ENCODE results near the gene RNF6.
A peak's percentile ranks its signal among the peaks of the same experiment; 100 is the strongest.

Gene RNF6

DNA sequence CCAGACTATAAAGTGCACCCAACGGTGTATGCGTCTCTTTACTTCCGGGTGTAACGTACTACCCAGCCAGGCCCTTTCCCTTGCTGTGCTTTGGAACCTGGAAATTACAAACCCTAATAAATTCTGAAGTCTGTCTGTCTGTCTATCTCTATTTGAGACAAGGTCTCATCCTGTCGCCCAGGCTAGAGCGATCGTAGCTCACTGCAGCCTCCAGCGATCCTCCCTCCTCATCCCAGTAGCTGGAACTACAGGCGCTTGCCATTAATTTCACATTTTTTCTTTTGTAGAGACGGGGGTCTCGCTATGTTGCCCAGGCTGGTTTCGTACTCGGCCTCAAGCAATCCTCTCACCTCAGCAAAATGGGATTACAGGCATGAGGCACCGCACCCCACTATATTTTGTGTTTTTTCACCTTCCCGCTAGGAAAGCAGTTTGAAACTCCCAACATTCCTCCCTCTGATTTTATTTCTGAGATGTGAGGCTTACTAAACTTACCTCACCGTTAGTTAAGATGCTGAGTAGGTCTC lies 469 bp upstream of the RNF6 start:
- peak overlapping the region; percentile 96 for H3K9ac ChIP-seq (ENCODE audit: low read depth, low read length)
- H3K36me3 ChIP-seq (ENCODE audit: insufficient read depth, low read length) = peaks cover 23% of the 10 kb centered on the region
- peak overlapping the region; percentile 80 for H3K4me2 ChIP-seq (ENCODE audit: low read length)

GRCh38 chr13:26221399-26221720 lies 754 bp downstream of the RNF6 start:
- H3K27me3 ChIP-seq (ENCODE audit: control insufficient read depth, insufficient read depth, low read length) = peaks cover 5% of the 10 kb centered on the region
- peaks cover 32% of the 10 kb centered on the region for H3K36me3 ChIP-seq (ENCODE audit: insufficient read depth, low read length)
- H3K4me3 ChIP-seq (ENCODE audit: low read length) = peak overlapping the region; percentile 83
- peaks cover 17% of the 10 kb centered on the region for H3K4me1 ChIP-seq (ENCODE audit: control insufficient read depth, insufficient read depth, low read length)
- peak overlapping the region; percentile 96 for H3K9ac ChIP-seq (ENCODE audit: low read depth, low read length)
- peak overlapping the region; percentile 80 for H3K4me2 ChIP-seq (ENCODE audit: low read length)
- H3K9me3 ChIP-seq (replicated peaks; ENCODE audit: low read length) = no peaks in the 10 kb centered on the region

More for the DNA sequence above, 469 bp upstream of the RNF6 start:
- Histone ChIP-seq H3K4me1 (ENCODE audit: control insufficient read depth, insufficient read depth, low read length) (peaks cover 17% of the 10 kb centered on the region), H3K9me3 (replicated peaks; ENCODE audit: low read length) (no peaks in the 10 kb centered on the region), H3K4me3 (ENCODE audit: low read length) (peak overlapping the region; percentile 83), H3K27me3 (ENCODE audit: control insufficient read depth, insufficient read depth, low read length) (peaks cover 5% of the 10 kb centered on the region)

DNA sequence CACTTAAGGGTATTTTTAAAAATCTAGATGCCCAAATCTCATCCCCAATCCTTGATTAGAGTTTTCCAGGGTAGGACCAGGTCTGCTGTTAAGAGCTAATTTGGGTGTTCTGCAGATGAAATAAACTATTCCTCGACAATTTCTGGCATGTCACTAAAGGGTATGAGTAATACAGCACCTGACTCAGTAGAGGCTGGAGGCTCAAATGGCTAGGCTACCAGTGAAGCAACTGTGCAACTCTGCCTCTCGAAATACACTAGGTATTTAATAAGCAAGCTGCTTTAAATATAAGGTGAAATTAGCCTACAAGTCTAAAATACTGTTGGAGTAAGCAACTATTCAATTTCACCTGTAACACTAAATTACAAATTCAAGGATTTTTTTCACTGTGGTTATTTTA lies 1.5 kb downstream of the RNF6 start:
- peaks cover 17% of the 10 kb centered on the region for H3K4me1 ChIP-seq (ENCODE audit: control insufficient read depth, insufficient read depth, low read length)
- H3K9ac ChIP-seq (ENCODE audit: low read depth, low read length) = peak overlapping the region; percentile 96

GRCh38 chr13:26219726-26220125 lies 2.4 kb downstream of the RNF6 start:
- Histone ChIP-seq H3K9ac (ENCODE audit: low read depth, low read length) (no peak overlapping the region), H3K4me2 (ENCODE audit: low read length) (peak overlapping the region; percentile 80), H3K27me3 (ENCODE audit: control insufficient read depth, insufficient read depth, low read length) (no peaks in the 10 kb centered on the region), H3K4me1 (ENCODE audit: control insufficient read depth, insufficient read depth, low read length) (peaks cover 17% of the 10 kb centered on the region), H3K4me3 (ENCODE audit: low read length) (no peak overlapping the region), H3K36me3 (ENCODE audit: insufficient read depth, low read length) (peaks cover 47% of the 10 kb centered on the region), H3K9me3 (replicated peaks; ENCODE audit: low read length) (no peaks in the 10 kb centered on the region)

More for the DNA sequence above, 1.5 kb downstream of the RNF6 start:
- H3K9me3 ChIP-seq (replicated peaks; ENCODE audit: low read length) = no peaks in the 10 kb centered on the region
- H3K4me2 ChIP-seq (ENCODE audit: low read length) = peak overlapping the region; percentile 80
- peak overlapping the region; percentile 83 for H3K4me3 ChIP-seq (ENCODE audit: low read length)
- H3K27me3 ChIP-seq (ENCODE audit: control insufficient read depth, insufficient read depth, low read length) = no peaks in the 10 kb centered on the region
- peaks cover 38% of the 10 kb centered on the region for H3K36me3 ChIP-seq (ENCODE audit: insufficient read depth, low read length)

- no peak overlapping the region for H3K4me2 ChIP-seq (ENCODE audit: low read length)
- peaks cover 71% of the 10 kb centered on the region for H3K36me3 ChIP-seq (ENCODE audit: insufficient read depth, low read length)
- no peaks in the 10 kb centered on the region for H3K27me3 ChIP-seq (ENCODE audit: control insufficient read depth, insufficient read depth, low read length)
- H3K4me1 ChIP-seq (ENCODE audit: control insufficient read depth, insufficient read depth, low read length) = peaks cover 10% of the 10 kb centered on the region
- H3K9me3 ChIP-seq (replicated peaks; ENCODE audit: low read length) = no peaks in the 10 kb centered on the region
- H3K4me3 ChIP-seq (ENCODE audit: low read length) = no peak overlapping the region
- H3K9ac ChIP-seq (ENCODE audit: low read depth, low read length) = no peak overlapping the region
Observed at GRCh38 chr13:26216042-26216441, 6.1 kb downstream of the RNF6 start.

GRCh38 chr13:26213982-26214381 lies 8.1 kb downstream of the RNF6 start:
- Histone ChIP-seq H3K36me3 (ENCODE audit: insufficient read depth, low read length) (peaks cover 65% of the 10 kb centered on the region), H3K9ac (ENCODE audit: low read depth, low read length) (no peak overlapping the region), H3K27me3 (ENCODE audit: control insufficient read depth, insufficient read depth, low read length) (no peaks in the 10 kb centered on the region), H3K4me3 (ENCODE audit: low read length) (no peak overlapping the region), H3K9me3 (replicated peaks; ENCODE audit: low read length) (no peaks in the 10 kb centered on the region), H3K4me2 (ENCODE audit: low read length) (no peak overlapping the region), H3K4me1 (ENCODE audit: control insufficient read depth, insufficient read depth, low read length) (no peaks in the 10 kb centered on the region)

- H3K9ac ChIP-seq (ENCODE audit: low read depth, low read length) = no peak overlapping the region
- no peaks in the 10 kb centered on the region for H3K27me3 ChIP-seq (ENCODE audit: control insufficient read depth, insufficient read depth, low read length)
- H3K4me1 ChIP-seq (ENCODE audit: control insufficient read depth, insufficient read depth, low read length) = no peaks in the 10 kb centered on the region
- H3K36me3 ChIP-seq (ENCODE audit: insufficient read depth, low read length) = peaks cover 60% of the 10 kb centered on the region
- H3K4me3 ChIP-seq (ENCODE audit: low read length) = no peak overlapping the region
- H3K4me2 ChIP-seq (ENCODE audit: low read length) = no peak overlapping the region
- no peaks in the 10 kb centered on the region for H3K9me3 ChIP-seq (replicated peaks; ENCODE audit: low read length)
Observed at GRCh38 chr13:26213345-26213744, 8.8 kb downstream of the RNF6 start.

DNA sequence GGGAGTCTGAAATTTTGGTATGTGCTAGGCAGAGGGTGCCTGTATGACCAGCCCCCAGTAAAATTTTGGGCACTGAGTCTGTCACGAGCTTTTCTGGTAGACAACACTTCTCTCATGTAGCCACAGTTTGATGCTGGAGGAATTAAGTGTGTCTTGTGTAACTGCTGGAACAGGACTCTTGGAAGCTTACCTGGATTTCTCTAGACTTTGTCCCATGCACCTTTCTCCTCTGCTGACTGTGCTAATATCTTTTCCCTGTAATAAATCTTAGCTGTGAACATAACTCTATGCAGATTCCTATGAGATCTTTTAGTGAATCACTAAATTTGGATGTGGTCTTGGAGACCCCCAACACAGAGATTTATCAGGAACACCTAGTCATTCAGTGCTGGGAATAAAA lies 13.8 kb downstream of the RNF6 start:
- no peaks in the 10 kb centered on the region for H3K27me3 ChIP-seq (ENCODE audit: control insufficient read depth, insufficient read depth, low read length)
- H3K9ac ChIP-seq (ENCODE audit: low read depth, low read length) = no peak overlapping the region
- H3K4me3 ChIP-seq (ENCODE audit: low read length) = no peak overlapping the region
- H3K36me3 ChIP-seq (ENCODE audit: insufficient read depth, low read length) = peaks cover 24% of the 10 kb centered on the region
- H3K9me3 ChIP-seq (replicated peaks; ENCODE audit: low read length) = no peaks in the 10 kb centered on the region
- no peaks in the 10 kb centered on the region for H3K4me1 ChIP-seq (ENCODE audit: control insufficient read depth, insufficient read depth, low read length)
- H3K4me2 ChIP-seq (ENCODE audit: low read length) = no peak overlapping the region

DNA sequence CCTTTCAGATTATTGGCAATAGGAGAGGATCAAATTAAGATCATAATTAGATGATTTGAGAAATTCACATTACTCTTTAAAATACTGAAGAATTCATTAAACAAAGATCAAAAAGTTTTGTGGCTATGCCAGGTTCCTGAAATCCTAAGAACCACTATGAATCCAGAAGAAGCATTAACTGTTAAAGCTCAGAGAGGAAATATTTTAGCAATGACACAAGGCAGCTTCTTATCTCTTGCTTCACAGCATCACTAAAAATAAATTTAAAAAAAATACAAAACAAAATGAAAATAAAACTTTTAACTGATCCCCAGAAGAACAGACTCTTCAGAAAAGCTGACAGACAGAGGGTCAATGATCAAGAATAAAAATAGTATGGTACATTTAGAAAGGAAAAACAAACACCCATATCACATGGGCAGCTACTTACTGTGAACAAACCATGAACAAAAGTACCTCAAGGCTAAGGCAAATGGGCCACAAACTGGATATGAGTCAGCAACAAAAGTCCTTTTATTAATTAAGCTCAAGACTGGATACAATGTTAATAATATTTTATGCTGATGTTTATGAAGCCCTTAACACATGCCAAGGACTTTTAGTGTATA lies 19.6 kb downstream of the RNF6 start:
- H3K4me3 ChIP-seq (ENCODE audit: low read length) = no peak overlapping the region
- no peaks in the 10 kb centered on the region for H3K9me3 ChIP-seq (replicated peaks; ENCODE audit: low read length)
- no peaks in the 10 kb centered on the region for H3K36me3 ChIP-seq (ENCODE audit: insufficient read depth, low read length)
- H3K4me2 ChIP-seq (ENCODE audit: low read length) = no peak overlapping the region
- H3K9ac ChIP-seq (ENCODE audit: low read depth, low read length) = no peak overlapping the region
- H3K4me1 ChIP-seq (ENCODE audit: control insufficient read depth, insufficient read depth, low read length) = peaks cover 3% of the 10 kb centered on the region
- H3K27me3 ChIP-seq (ENCODE audit: control insufficient read depth, insufficient read depth, low read length) = no peaks in the 10 kb centered on the region

- H3K4me2 ChIP-seq (ENCODE audit: low read length) = no peak overlapping the region
- no peaks in the 10 kb centered on the region for H3K36me3 ChIP-seq (ENCODE audit: insufficient read depth, low read length)
- no peaks in the 10 kb centered on the region for H3K27me3 ChIP-seq (ENCODE audit: control insufficient read depth, insufficient read depth, low read length)
- H3K4me3 ChIP-seq (ENCODE audit: low read length) = no peak overlapping the region
- H3K9me3 ChIP-seq (replicated peaks; ENCODE audit: low read length) = peaks cover under 1% of the 10 kb centered on the region
- no peak overlapping the region for H3K9ac ChIP-seq (ENCODE audit: low read depth, low read length)
- peaks cover 3% of the 10 kb centered on the region for H3K4me1 ChIP-seq (ENCODE audit: control insufficient read depth, insufficient read depth, low read length)
Observed at GRCh38 chr13:26200811-26201210, 21.3 kb downstream of the RNF6 start.

DNA sequence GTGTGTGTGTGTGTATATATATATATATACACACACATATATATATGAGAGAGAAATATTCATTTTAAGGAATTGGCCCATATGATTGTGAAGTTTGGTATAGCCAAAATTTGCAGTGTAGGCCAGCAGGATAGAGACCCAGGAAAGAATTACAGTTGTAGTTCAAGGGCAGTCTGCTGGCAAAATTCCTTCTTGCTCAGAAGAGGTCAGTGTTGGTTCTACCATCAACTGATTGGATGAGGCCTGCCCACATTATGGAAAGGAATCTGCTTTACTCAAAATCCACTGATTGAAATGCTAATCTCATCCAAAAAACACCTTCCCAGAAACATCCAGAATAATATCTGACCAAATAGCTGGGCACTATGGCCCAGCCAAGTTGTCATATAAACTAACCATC lies 24.0 kb downstream of the RNF6 start:
- no peaks in the 10 kb centered on the region for H3K27me3 ChIP-seq (ENCODE audit: control insufficient read depth, insufficient read depth, low read length)
- H3K4me2 ChIP-seq (ENCODE audit: low read length) = no peak overlapping the region
- H3K9me3 ChIP-seq (replicated peaks; ENCODE audit: low read length) = peaks cover 5% of the 10 kb centered on the region
- H3K4me1 ChIP-seq (ENCODE audit: control insufficient read depth, insufficient read depth, low read length) = peaks cover 3% of the 10 kb centered on the region
- H3K4me3 ChIP-seq (ENCODE audit: low read length) = no peak overlapping the region
- H3K9ac ChIP-seq (ENCODE audit: low read depth, low read length) = no peak overlapping the region
- H3K36me3 ChIP-seq (ENCODE audit: insufficient read depth, low read length) = no peaks in the 10 kb centered on the region

GRCh38 chr13:26197298-26197697 lies 24.8 kb downstream of the RNF6 start:
- Histone ChIP-seq H3K9me3 (replicated peaks; ENCODE audit: low read length) (peaks cover 5% of the 10 kb centered on the region), H3K4me2 (ENCODE audit: low read length) (no peak overlapping the region), H3K4me3 (ENCODE audit: low read length) (no peak overlapping the region), H3K9ac (ENCODE audit: low read depth, low read length) (no peak overlapping the region), H3K36me3 (ENCODE audit: insufficient read depth, low read length) (no peaks in the 10 kb centered on the region), H3K4me1 (ENCODE audit: control insufficient read depth, insufficient read depth, low read length) (peaks cover 3% of the 10 kb centered on the region), H3K27me3 (ENCODE audit: control insufficient read depth, insufficient read depth, low read length) (no peaks in the 10 kb centered on the region)

Measured in skeletal muscle satellite cell (primary cell).